Heart left ventricle (tissue), 13 donors: ENCODE results near the gene DLK2.

Source experiments
- CTCF ChIP-seq, 12 donors: fragments of 200-600 bp; sonication (generic) in 4 of 12; IDR thresholded peaks; one replicate each; pipeline versions ENCODE4 v1.5.0 to v1.8.0; 2018 to 2022; ENCODE audit warnings: antibody characterized with exemption in 12 of 12, mild to moderate bottlenecking in 5 of 12
- POLR2A ChIP-seq, 2 donors: fragments of 450-650 bp; IDR thresholded peaks; one replicate each; pipeline ENCODE4 v1.6.1; 2017; ENCODE audit warnings: antibody characterized with exemption in 2 of 2, mild to moderate bottlenecking in 2 of 2, moderate library complexity in 2 of 2
- donor health status: ischemic (EF 13 %, LVEDD 7.1; RV severe dilation, severe dysfunction).
- donor health status: DM: no; HTN: yes; CAD: no.
- donor health status: DM: no; HTN: no; CAD: no.
- donor health status: ischemic (EF 25% LVEDD 6.9; RV normal size, moderate dysfunction).
- donor health status: ischemic (EF 25% LVEDD 5.7; RV mildly dilated, moderate dysfunction).
- donor health status: ischemic (EF 35%, LVEDD 5.7; RV mildly dilated, moderate dysfunction).
- donor health status: nonischemic (EF 11% LVEDD 7.7; RV severe dilation, severe dysfunction).
- donor health status: DM: yes; HTN: yes; CAD: no.
- donor health status: PGD.
- donor health status: ischemic (EF 29% LVEDD 5.4; RV normal size, mild dysfunction).
- donor health status: nonischemic (EF 23%, LVEDD 6.1; RV moderate dilation, normal function).

- TF ChIP-seq CTCF (IDR thresholded peaks at IDR 0.05) = peak in 4 of 12 donors; percentile 2 to 7 (median 4)
- TF ChIP-seq POLR2A (IDR thresholded peaks at IDR 0.05) = no peak
These were observed 435 bp downstream of the DLK2 start for GRCh38 chr6:43454696-43455530.
